Measurements from ENCODE around the gene UNC5C. TPM values are rescaled to one million over a fixed set of nuclear protein-coding genes. Genes with fewer than 3 reads are reported as not detected.

Gene UNC5C
- total and polyA plus RNA-seq, 2 of the 4 experiments (the other 2 are of a cell fraction) = under 0.01 TPM

- no peak overlapping the region for H2AFZ ChIP-seq (replicated peaks; ENCODE audit: low read length, poor library complexity)
- no peak overlapping the region for H3K9ac ChIP-seq (ENCODE audit: low read depth, low read length)
- TF ChIP-seq CEBPB (IDR thresholded peaks at IDR 0.05; ENCODE audit: low read depth, low read length) = no peak
- no peak for TF ChIP-seq RCOR1 (IDR thresholded peaks at IDR 0.05; ENCODE audit: insufficient replicate concordance, low read length)
- no peak for TF ChIP-seq MAFK (IDR thresholded peaks at IDR 0.05; ENCODE audit: low read depth, low read length)
- TF ChIP-seq MXI1 (IDR thresholded peaks at IDR 0.05; ENCODE audit: borderline replicate concordance, low read depth, low read length) = no peak
- TF ChIP-seq RAD21 (IDR thresholded peaks at IDR 0.05; ENCODE audit: low read length) = no peak
- no peak for TF ChIP-seq CHD1 (IDR thresholded peaks at IDR 0.05; ENCODE audit: low read depth, low read length)
- TF ChIP-seq, protein P1, sequence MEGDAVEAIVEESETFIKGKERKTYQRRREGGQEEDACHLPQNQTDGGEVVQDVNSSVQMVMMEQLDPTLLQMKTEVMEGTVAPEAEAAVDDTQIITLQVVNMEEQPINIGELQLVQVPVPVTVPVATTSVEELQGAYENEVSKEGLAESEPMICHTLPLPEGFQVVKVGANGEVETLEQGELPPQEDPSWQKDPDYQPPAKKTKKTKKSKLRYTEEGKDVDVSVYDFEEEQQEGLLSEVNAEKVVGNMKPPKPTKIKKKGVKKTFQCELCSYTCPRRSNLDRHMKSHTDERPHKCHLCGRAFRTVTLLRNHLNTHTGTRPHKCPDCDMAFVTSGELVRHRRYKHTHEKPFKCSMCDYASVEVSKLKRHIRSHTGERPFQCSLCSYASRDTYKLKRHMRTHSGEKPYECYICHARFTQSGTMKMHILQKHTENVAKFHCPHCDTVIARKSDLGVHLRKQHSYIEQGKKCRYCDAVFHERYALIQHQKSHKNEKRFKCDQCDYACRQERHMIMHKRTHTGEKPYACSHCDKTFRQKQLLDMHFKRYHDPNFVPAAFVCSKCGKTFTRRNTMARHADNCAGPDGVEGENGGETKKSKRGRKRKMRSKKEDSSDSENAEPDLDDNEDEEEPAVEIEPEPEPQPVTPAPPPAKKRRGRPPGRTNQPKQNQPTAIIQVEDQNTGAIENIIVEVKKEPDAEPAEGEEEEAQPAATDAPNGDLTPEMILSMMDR (conservative IDR thresholded peaks at IDR 0.05; ENCODE audit: low read depth, low read length) = no peak
- no peak for TF ChIP-seq FOS (IDR thresholded peaks at IDR 0.05; ENCODE audit: low read depth, low read length)
- TF ChIP-seq, protein P2, sequence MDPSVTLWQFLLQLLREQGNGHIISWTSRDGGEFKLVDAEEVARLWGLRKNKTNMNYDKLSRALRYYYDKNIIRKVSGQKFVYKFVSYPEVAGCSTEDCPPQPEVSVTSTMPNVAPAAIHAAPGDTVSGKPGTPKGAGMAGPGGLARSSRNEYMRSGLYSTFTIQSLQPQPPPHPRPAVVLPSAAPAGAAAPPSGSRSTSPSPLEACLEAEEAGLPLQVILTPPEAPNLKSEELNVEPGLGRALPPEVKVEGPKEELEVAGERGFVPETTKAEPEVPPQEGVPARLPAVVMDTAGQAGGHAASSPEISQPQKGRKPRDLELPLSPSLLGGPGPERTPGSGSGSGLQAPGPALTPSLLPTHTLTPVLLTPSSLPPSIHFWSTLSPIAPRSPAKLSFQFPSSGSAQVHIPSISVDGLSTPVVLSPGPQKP (IDR thresholded peaks at IDR 0.05; ENCODE audit: borderline replicate concordance, low read depth, low read length) = no peak
- TF ChIP-seq MAZ (IDR thresholded peaks at IDR 0.05; ENCODE audit: borderline replicate concordance, low read depth, low read length) = no peak
- TF ChIP-seq SMC3 (IDR thresholded peaks at IDR 0.05; ENCODE audit: low read depth, low read length) = no peak
- no peak for TF ChIP-seq RFX5 (IDR thresholded peaks at IDR 0.05; ENCODE audit: low read depth, low read length)
- TF ChIP-seq BHLHE40 (IDR thresholded peaks at IDR 0.05; ENCODE audit: low read depth, low read length) = no peak
- TF ChIP-seq POLR2A (IDR thresholded peaks at IDR 0.05; ENCODE audit: low read depth, low read length) = no peak
- TF ChIP-seq, protein P3, sequence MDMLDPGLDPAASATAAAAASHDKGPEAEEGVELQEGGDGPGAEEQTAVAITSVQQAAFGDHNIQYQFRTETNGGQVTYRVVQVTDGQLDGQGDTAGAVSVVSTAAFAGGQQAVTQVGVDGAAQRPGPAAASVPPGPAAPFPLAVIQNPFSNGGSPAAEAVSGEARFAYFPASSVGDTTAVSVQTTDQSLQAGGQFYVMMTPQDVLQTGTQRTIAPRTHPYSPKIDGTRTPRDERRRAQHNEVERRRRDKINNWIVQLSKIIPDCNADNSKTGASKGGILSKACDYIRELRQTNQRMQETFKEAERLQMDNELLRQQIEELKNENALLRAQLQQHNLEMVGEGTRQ (IDR thresholded peaks at IDR 0.05; ENCODE audit: low read depth, low read length) = no peak
- no peak for TF ChIP-seq NFE2L2 (IDR thresholded peaks at IDR 0.05; ENCODE audit: low read depth, low read length)
- H2AK5ac ChIP-seq (ENCODE audit: low read depth, low read length) = no peak overlapping the region
- no peaks in the 10 kb centered on the region for H3K36me3 ChIP-seq (ENCODE audit: control insufficient read depth, insufficient read depth, low read length)
- no peaks in the 10 kb centered on the region for H3K4me1 ChIP-seq (ENCODE audit: control insufficient read depth, insufficient read depth, low read length)
- H3K27ac ChIP-seq (ENCODE audit: insufficient read depth, low read length) = no peak overlapping the region
- intact Hi-C loops (cut with micrococcal nuclease) (no loop called here), in situ Hi-C loops (cut with MboI; ENCODE audit: low sequenced_read_pairs) (no loop called here), dilution Hi-C loops (cut with HindIII; ENCODE audit: low sequenced_read_pairs, unreplicated experiment) (no loop called here)
- no peak overlapping the region for H2BK5ac ChIP-seq (ENCODE audit: low read depth, low read length, poor library complexity, severe bottlenecking)
- no CpG with 5 or more reads among the region's 1 CpG for WGBS, 2 experiments (ENCODE audit: extremely low coverage in 2 of 2, insufficient read length in 1 of 2)
- H3K27me3 ChIP-seq (ENCODE audit: control insufficient read depth, insufficient read depth, low read length) = no peaks in the 10 kb centered on the region
- no peak overlapping the region for H3K4me2 ChIP-seq (ENCODE audit: low read depth, low read length)
- H3K4me3 ChIP-seq (ENCODE audit: insufficient read depth, low read depth, low read length) = no peak overlapping the region
- H4K5ac ChIP-seq (ENCODE audit: low read depth, low read length) = no peak overlapping the region
- no peak overlapping the region for H3K14ac ChIP-seq (replicated peaks; ENCODE audit: low read depth, low read length)
- ATAC-seq (ENCODE audit: low read depth) (no peak), DNase-seq (no peak)
- H3K9me3 ChIP-seq (ENCODE audit: control insufficient read depth, insufficient read depth, low read length) = no peaks in the 10 kb centered on the region
- no peak overlapping the region for H2BK120ac ChIP-seq (ENCODE audit: low read depth, low read length)
- no TSS peak for BruUV-seq (replicated peaks)
- H4K8ac ChIP-seq (ENCODE audit: low read depth in 2 of 2, low read length in 2 of 2) = no peak overlapping the region
- H3K18ac ChIP-seq (ENCODE audit: low read depth, low read length) = no peak overlapping the region
- POLR2A ChIA-PET (ENCODE audit: unreplicated experiment) = no interaction called here
- H3K79me1 ChIP-seq (ENCODE audit: low read depth in 1 of 2, low read length in 2 of 2) = no peaks in the 10 kb centered on the region
- no peak overlapping the region for H4K91ac ChIP-seq (ENCODE audit: insufficient read depth, low read depth, low read length)
- no peak overlapping the region for H3K23ac ChIP-seq (ENCODE audit: low read depth, low read length)
- no peak overlapping the region for H3K4ac ChIP-seq (ENCODE audit: low read depth, low read length)
- H4K20me1 ChIP-seq (ENCODE audit: insufficient read depth, low read length) = no peaks in the 10 kb centered on the region
- CTCF ChIA-PET = no interaction called here
- H3K9me1 ChIP-seq (ENCODE audit: insufficient read depth, low read length) = no peaks in the 10 kb centered on the region
- H2BK15ac ChIP-seq (ENCODE audit: low read depth, low read length) = no peak overlapping the region
- no peak overlapping the region for H2AK9ac ChIP-seq (replicated peaks; ENCODE audit: low read depth, low read length, poor library complexity)
- H3K56ac ChIP-seq (ENCODE audit: extremely low read depth, insufficient read depth, low read length) = no peak overlapping the region
- no peak overlapping the region for H2BK20ac ChIP-seq (ENCODE audit: low read depth, low read length)
These were observed 248.5 kb downstream of the UNC5C start for GRCh38 chr4:95300304-95300703.
